ENCODE results near the gene CCDC8.

DNA sequence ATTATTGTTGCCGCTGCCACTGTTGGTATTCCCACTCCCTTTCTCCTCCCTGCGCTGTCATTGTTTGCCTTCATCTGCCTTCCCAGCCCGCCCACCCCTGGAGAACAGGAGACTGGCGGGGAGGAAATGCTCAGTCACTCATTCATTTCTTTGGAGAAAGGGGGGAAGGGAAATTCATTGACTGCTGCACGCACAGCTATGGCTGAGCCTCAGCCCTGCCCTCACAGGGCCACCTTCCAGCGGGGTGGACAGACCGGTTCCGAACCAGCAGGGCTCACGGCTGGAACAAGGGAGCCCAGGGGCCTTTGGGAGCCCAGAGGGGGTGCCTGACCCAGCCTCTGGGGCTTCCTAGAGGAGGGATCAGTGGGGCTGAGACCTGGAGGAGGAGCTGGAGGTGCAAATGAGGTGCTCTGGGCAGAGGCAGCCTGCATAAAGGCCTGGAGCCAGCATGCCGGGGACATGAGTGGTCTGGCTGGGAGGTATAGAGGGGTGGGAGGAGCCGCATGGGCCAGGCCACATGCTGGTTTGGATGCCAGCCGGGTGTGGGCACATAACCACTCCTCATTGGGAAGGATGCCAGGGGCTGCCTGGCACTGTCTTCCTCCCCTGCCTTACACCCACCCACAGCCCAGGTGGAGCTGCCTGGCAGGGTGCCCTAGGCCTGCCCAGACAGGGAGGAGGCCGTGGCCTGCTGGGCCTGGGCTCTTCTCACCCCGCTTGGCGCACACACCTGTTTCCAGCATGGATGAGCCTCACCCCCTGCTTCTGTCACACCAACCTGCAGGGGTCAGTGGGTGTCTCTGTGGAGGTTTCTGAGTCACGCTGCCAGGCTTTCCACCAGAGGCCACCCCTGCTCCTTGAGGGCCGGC, 39.6 kb downstream of the CCDC8 start:
- no peak for TF ChIP-seq YY1 (IDR thresholded peaks at IDR 0.05; ENCODE audit: insufficient read depth, insufficient read length)
- no peak for TF ChIP-seq ZNF274 (IDR thresholded peaks at IDR 0.05; ENCODE audit: low read depth, low read length)
